Measurements from ENCODE around the gene TMEM128.
"Not testable (repeated sequence)": the region's sequence is repeated elsewhere in the genome, so short reads cannot be mapped to it uniquely, and the experiment has no call there.

The TMEM128 gene

GRCh38 chr4:4254666-4255065 is 6.6 kb upstream of the TMEM128 start:
- no peak for DNase-seq

- no peak for DNase-seq
Observed at GRCh38 chr4:4254199-4254598, 6.2 kb upstream of the TMEM128 start.

GRCh38 chr4:4249866-4250265 is 1.8 kb upstream of the TMEM128 start:
- DNase-seq = no peak

DNA sequence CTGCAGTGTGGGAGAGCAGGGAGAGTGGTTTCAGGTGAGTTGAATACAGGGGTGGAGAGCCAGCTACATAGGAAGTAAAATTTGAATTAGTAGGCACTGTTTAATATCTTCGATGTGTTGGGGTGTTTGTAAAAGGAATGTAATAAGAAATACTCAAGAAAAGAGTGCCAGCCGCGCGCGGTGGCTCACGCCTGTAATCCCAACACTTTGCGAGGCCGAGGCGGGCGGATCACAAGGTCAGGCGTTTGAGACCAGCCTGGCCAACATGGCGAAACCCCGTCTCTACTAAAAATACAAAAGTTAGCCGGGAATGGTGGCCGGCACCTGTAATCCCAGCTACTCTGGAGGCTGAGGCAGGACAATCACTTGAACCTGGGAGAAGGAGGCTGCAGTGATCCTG is 1.3 kb upstream of the TMEM128 start:
- not testable (repeated sequence) for DNase-seq

- no peak for DNase-seq
Observed at GRCh38 chr4:4248885-4249203, 821 bp upstream of the TMEM128 start.

- DNase-seq = no peak
Observed at GRCh38 chr4:4247696-4248028, 361 bp downstream of the TMEM128 start.

GRCh38 chr4:4245172-4245571 is 2.9 kb downstream of the TMEM128 start:
- no peak for DNase-seq

DNA sequence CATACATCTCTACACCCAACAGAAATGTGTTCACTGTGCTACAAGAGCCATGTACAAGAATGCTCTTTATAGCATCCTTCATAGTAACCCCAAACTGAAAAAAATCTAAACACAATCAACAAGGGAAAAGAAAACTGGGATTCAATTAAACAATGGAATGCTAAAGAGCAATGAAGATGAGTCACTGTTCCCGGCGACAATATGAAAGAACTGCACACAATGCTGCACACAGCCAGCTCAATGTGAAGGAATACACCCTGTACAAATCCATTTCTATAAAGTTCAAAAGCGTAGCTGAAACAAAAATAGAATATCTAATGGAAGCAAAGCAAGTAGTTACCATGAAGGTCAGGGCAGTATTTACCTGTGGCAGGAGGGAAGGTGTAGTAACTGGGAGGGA is 8.5 kb downstream of the TMEM128 start:
- DNase-seq = not testable (repeated sequence)

- no peak for DNase-seq
Observed at GRCh38 chr4:4233610-4234009, 14.4 kb downstream of the TMEM128 start.

- DNase-seq = no peak
Observed at GRCh38 chr4:4228356-4228668, 19.7 kb downstream of the TMEM128 start.

DNA sequence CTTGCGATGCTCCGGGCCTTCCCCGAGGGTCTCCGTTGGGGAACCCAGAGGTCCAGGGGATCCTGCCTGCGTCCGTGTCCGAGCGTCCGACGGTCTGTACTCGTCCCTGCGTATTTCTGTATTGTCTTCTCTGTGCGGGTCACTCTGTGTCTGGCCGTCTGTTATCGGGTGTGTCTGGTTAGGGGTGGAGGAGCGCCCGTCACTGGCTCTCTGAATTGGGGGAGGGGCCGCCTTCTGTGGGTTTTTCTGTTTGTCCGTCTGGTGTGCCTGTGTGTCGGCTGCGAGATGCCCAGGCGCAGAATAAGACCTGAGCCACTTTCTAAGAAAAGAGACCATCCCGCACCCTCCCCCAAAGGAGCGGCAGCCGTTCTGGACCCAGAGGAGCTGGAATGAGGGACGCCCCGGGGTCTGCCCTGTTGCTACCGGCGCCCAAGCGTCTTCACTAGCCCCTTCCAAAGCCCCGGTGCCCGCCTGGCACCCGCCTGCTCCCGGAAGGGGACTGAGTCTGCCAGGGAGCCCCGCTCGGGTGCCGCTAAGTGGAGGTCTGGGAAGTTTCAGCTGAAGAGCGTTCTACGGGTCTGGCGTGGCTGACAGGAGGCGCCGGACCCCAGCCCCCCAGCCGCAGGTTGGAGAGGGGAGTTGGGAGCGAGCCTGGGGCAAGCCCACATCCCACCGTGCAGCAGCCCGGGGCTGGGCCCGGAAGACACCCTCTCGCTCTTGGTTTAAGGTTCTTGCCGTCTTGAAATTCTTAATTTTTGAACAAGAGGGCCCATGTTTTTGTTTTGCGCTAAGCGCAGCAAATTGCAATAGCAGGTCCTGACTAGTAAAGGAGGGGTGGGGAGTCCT is 20.3 kb downstream of the TMEM128 start:
- DNase-seq = no peak

- no peak for DNase-seq
Observed at GRCh38 chr4:4226606-4227438, 21.2 kb downstream of the TMEM128 start, which contains the start of gene OTOP1. Gene OTOP1 (minus strand): TSS chr4:4226929. CDS start chr4:4226864, 65 bp downstream.

DNA sequence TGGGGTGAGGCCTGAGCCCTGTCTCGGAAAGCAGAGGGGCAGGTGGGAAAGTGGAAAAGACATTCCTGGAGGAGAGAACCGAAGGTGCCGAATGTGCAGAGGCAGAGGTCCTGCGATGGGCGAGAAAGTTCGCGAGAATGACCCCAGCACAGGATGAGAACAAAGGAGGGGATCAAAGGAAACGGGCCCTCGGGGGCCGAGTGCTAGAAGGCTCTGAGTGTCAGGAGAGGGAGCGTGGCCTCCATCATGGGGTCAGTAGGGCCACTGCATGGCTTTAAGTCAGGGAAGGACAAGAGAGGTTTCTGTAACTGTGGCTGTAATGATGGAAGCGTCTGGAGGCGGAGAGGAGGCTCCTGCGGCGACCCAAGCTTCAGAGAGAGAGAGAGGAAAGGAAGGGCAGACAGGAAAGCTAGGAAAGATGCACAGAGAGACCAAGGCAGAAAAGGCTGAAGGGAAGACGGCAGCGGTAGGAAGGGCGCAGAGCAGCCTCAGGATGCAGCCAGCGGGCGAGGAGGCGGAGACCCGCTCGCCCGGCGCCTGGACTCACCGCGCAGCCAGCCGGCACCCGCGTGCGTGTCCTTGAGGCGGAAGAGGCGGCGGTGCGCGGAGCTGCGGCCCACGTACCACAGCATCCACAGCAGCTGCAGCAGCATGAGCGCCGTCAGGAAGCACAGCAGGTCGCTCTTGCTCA is 22.0 kb downstream of the TMEM128 start:
- no peak for DNase-seq

DNA sequence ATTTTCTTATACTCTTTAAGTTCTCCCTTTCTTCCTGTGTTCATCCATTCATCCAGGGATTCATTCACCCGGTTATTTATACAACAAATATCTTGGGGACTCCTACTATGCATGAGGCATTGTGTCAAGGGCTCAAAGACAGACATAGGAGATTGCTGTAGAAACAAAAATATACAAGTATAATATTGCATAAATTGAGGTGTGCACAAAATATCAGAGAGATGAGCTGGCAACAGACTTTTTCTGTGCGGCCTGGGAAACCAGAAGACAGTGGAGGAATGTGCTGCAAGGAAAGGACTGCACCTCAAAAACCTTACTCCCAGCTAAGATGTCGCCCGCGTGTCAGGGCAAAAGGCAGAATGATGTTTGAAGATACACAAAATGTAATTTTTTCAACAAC is 30.9 kb downstream of the TMEM128 start:
- DNase-seq = no peak

DNA sequence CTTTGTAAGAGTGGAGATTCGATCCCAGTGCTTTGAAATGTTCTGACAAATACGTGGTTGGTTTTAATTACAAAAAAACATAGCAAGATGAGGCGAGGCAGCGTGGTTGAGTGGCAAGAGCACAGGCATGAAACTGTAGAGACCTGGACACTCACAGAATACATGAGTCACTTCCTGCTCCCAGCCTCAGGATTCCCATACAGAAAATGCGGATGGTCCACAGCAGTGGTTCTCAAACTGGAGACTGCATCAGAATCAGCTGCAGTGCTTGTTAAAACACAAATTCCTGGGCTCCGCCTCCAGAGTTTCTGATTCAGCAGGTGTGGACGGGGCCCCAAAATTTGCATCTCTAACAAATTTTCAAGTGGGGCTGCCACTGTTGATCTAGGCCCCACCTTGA is 31.4 kb downstream of the TMEM128 start:
- DNase-seq = no peak

DNA sequence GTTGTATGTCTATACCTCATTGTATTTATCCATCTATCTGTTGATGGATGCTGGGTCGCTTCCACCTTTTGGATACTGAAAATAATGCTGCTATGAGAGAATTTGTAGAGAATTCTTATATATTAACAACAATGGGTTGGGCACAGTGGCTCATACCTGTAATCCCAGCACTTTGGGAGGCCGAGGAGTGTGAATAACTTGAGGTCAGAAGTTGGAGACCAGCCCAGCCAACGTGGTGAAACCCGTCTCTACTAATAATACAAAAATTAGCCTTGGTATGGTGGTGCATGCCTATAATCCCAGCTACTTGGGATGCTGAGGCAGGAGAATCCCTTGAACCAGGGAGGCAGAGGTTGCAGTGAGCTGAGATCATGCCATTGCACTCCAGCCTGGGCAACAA is 34.3 kb downstream of the TMEM128 start:
- DNase-seq = not testable (repeated sequence)

GRCh38 chr4:4206204-4206603 is 41.8 kb downstream of the TMEM128 start:
- no peak for DNase-seq

GRCh38 chr4:4204401-4204745 is 43.6 kb downstream of the TMEM128 start:
- DNase-seq = no peak

DNA sequence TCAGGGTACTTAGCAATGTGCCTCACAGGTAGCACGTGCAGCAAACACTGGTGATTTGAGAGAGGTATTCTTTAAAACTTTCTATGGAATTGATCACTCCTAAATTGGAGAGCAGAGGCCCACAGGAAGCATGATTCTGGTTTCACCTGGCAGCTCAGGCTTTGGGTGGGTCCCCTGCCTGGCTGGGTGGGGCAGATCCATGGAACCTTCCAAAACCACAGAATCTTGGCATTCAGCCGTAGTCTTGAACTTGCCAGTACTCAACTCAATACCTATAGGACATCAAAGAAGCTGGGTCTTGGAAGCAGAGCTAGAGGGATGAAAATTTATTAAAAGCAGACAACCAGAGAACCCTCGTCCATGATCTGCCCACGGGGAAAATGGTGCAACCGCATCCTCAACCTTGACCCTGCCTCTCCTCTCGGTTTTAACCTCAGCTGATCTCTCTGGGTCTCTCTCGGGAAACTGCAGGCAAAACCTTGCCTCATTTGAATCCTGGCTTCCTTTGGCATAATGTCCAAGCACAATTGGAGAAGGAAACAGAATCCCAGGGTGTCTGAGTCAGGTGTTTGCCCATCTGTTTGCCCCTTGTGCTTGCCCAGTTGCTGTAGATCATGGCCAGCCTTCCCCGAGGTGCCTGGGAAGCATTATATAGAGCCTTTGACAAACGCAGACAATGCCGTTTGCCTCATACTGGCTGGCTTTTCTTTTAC is 44.2 kb downstream of the TMEM128 start:
- no peak for DNase-seq

- no peak for DNase-seq
Observed at GRCh38 chr4:4202510-4202909, 45.5 kb downstream of the TMEM128 start.

DNA sequence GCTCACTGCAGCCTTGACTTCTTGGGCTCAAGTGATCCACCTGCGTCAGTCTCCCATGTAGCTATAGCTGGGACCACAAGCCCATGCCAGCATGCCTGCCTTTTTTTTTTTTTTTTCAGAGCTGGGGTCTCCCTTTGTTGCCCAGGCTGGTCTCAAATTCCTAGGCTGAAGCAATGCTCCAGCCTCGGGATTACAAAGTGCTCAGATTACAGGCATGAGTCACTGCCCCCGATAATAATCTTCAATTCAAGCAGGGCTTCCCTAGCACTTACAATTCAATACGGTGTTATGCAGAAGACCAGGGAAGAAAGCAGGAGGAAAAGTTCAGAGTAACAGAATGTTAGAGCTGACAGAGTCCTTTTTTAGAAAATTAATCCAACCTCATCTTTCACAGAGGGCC is 47.4 kb downstream of the TMEM128 start:
- no peak for DNase-seq

GRCh38 chr4:4195354-4195753 is 52.7 kb downstream of the TMEM128 start:
- no peak for DNase-seq

GRCh38 chr4:4188557-4188956 is 59.5 kb downstream of the TMEM128 start:
- not testable (repeated sequence) for DNase-seq
